Body of pancreas (tissue), 4 donors: ENCODE data around the gene TRIM62. TPM values are rescaled to one million over a fixed set of nuclear protein-coding genes. Genes with fewer than 3 reads are reported as not detected.

Experiments
- ATAC-seq: fragments of 150-250 bp; one replicate; pipeline ENCODE4 v1.9.1; 2016
- DNase-seq, 4 donors: peaks; one replicate each; pipeline ENCODE4 v3.0.0-alpha.2; 2019
- H3K27ac ChIP-seq, 4 donors: fragments of 200-600 bp; sonication (generic); 1 replicate in 3 of 4; 2 replicates in 1 of 4; pipeline versions ENCODE4 v1.5.1 to v1.6.1; 2016 to 2019; ENCODE audit warnings: mild to moderate bottlenecking in 1 of 4, mixed read lengths in 1 of 4, moderate library complexity in 1 of 4
- H3K27me3 ChIP-seq, 2 donors: fragments of 200-600 bp; sonication (generic); one replicate each; pipeline ENCODE4 v1.6.0; 2016; ENCODE audit warnings: mild to moderate bottlenecking in 1 of 2
- H3K36me3 ChIP-seq, 2 donors: fragments of 200-600 bp; sonication (generic); replicated peaks in 1 of 2; 2 replicates each; pipeline ENCODE4 v1.5.1; 2016; ENCODE audit warnings: low read depth in 2 of 2; ENCODE audit not compliant: insufficient read depth in 1 of 2
- H3K4me1 ChIP-seq: fragments of 200-600 bp; sonication (generic); one replicate; pipeline ENCODE4 v1.6.0; 2016
- H3K4me3 ChIP-seq, 2 donors: fragments of 200-600 bp; sonication (generic); 1 replicate in 1 of 2; 2 replicates in 1 of 2; pipeline ENCODE4 v1.5.1; 2016 to 2019
- H3K9me3 ChIP-seq, 3 donors: fragments of 200-600 bp; sonication (generic); 1 replicate in 2 of 3; 2 replicates in 1 of 3; pipeline ENCODE4 v1.5.1; 2016
- POLR2A ChIP-seq, 3 donors: fragments of 450-650 bp; IDR thresholded peaks; one replicate each; pipeline ENCODE4 v1.6.1; 2016; ENCODE audit warnings: antibody characterized with exemption in 3 of 3, mild to moderate bottlenecking in 2 of 3
- WGBS, 2 donors: methylation state at CpG; one replicate each; pipeline ENCODE4 v1.1.5; 2017; 5-methylcytosine and 5-hydroxymethylcytosine counted together
- intact Hi-C: fragments of 100-400 bp; cut with DNase I; formaldehyde crosslinking; loops from one replicate; pipeline ENCODE4 v1.15.1; 2023
- total RNA-seq, 2 donors: library from RNA; depleted of rRNA; stranded (reverse); fragments of >200 nt; gene quantifications; one replicate each; pipeline ENCODE4 v1.1.0, GENCODE V29; 2016
- TF ChIP-seq, protein P1 (sequence below), 7 experiments: fragments of 450-650 bp in 4 of 7; fragments of 200-600 bp in 3 of 7; sonication (generic) in 3 of 7; IDR thresholded peaks; one replicate each; pipeline ENCODE4 v1.5.1; 2016 to 2019; ENCODE audit warnings: antibody characterized with exemption in 7 of 7

The TRIM62 gene
- total RNA-seq, result 1 to 10 TPM; 4.7 to 7.3 TPM

DNA sequence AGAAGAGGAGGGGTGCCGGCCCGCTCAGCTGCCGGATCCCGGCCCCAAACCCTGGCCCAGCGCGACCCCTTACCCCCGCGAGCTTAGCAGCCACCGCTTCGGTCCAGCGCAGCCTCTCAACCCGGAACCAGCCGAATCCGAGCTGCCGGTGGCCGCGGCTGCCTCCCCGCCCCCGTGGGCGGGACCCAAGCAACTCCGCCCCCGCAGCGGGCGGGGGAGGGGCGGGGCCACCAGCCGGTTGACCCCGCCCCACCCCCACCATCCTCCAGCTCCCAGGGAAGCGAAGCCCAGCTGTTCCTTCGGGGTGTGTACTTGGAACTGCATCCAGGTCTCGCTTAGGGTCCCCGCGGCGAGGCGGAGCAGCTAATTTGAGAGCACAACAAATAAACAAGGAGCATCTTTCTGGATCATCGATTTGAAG is at the start of gene TRIM62:
TSS of gene TRIM62 (minus strand) at position 123 of the 421 bp plus-strand sequence. CDS start 611 bp downstream, outside the sequence.
- Histone ChIP-seq H3K4me1 (peaks cover 20% of the 10 kb centered on the region), H3K4me3 (peak within 1 kb of the TSS; percentile 63 to 64), H3K27me3 (no peaks in the 10 kb centered on the region), H3K9me3 (no peaks in the 10 kb centered on the region), H3K36me3 (no peaks in the 10 kb centered on the region), H3K27ac (peak within 1 kb of the TSS; percentile 22 to 73 (median 36))
- ATAC-seq (peak; percentile 83), DNase-seq (peak; percentile 87 to 91 (median 88))
- WGBS, 2 donors, result 0% methylated on average over 7 to 35 of the region's 35 CpGs
- intact Hi-C loops, result no loop called here
- peak; percentile 36 to 66 (median 64) for TF ChIP-seq POLR2A (IDR thresholded peaks at IDR 0.05)
- TF ChIP-seq, protein P1, sequence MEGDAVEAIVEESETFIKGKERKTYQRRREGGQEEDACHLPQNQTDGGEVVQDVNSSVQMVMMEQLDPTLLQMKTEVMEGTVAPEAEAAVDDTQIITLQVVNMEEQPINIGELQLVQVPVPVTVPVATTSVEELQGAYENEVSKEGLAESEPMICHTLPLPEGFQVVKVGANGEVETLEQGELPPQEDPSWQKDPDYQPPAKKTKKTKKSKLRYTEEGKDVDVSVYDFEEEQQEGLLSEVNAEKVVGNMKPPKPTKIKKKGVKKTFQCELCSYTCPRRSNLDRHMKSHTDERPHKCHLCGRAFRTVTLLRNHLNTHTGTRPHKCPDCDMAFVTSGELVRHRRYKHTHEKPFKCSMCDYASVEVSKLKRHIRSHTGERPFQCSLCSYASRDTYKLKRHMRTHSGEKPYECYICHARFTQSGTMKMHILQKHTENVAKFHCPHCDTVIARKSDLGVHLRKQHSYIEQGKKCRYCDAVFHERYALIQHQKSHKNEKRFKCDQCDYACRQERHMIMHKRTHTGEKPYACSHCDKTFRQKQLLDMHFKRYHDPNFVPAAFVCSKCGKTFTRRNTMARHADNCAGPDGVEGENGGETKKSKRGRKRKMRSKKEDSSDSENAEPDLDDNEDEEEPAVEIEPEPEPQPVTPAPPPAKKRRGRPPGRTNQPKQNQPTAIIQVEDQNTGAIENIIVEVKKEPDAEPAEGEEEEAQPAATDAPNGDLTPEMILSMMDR (IDR thresholded peaks at IDR 0.05), result no peak

DNA sequence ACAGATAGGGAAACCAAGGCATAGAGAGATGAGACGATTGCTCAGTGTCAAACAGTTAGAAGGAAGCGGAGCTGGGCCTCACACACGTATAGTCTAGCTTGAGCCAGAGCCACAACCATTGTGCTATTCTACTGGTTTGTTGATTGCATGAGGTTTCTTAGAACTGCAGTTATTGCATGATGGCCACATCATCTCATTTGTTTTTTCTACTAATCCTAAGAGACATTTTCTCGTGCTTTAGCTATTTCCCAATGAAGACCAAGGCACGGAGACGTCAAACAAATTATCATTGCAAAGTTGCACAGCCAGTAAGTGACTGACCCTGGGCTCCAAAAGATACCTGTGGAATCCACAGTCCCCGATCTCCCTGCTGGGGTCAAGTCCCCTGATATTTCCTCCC is 49.3 kb upstream of the TRIM62 start:
- ATAC-seq, result no peak
- WGBS, 2 donors, result 84 to 85% methylated on average over 7 of the region's 7 CpGs

DNA sequence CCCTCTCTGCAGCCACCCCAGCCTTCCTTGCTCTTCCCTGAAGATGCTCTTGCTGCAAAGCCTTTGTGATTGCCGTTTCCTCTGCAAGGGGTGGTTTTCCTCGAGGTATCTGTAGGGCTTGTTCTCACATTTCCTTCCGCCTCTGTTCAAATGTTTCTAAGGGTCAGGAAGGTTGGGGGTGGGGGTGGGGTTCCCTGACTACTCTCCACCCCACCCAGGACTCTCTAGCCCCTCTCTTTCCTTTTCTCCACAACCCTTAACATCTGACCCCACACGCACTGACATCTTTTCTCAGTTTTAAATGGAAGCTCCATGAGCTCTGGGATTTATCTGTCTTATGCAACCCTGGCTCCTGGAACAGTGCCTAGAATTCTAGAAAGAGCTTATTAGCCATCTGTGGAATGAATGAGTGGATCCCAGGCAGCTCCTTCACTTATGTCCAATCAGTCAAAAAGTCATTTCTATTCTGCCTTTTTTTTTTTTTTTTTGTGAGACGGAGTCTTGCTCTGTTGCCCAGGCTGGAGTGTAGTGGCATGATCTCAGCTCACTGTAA is 47.2 kb upstream of the TRIM62 start:
- ATAC-seq, result no peak
- TF ChIP-seq, protein P1 (IDR thresholded peaks at IDR 0.05), result no peak
- TF ChIP-seq POLR2A (IDR thresholded peaks at IDR 0.05), result no peak
- Histone ChIP-seq H3K27ac (no peak overlapping the region), H3K4me1 (no peaks in the 10 kb centered on the region), H3K27me3 (no peaks in the 10 kb centered on the region), H3K36me3 (no peaks in the 10 kb centered on the region), H3K9me3 (no peaks in the 10 kb centered on the region), H3K4me3 (no peak overlapping the region)
- DNase-seq, result peak in 3 of 4 donors; percentile 24 to 42 (median 26)
- intact Hi-C loops, result no loop called here
- 39 to 45% methylated on average over 5 of the region's 5 CpGs for WGBS, 2 donors

More for the DNA sequence above, 49.3 kb upstream of the TRIM62 start:
- H3K36me3 ChIP-seq, result no peaks in the 10 kb centered on the region
- intact Hi-C loops, result no loop called here
- no peak overlapping the region for H3K4me3 ChIP-seq
- TF ChIP-seq POLR2A (IDR thresholded peaks at IDR 0.05), result no peak
- TF ChIP-seq, protein P1 (IDR thresholded peaks at IDR 0.05), result no peak
- H3K27ac ChIP-seq, result no peak overlapping the region
- no peak for DNase-seq
- H3K4me1 ChIP-seq, result no peaks in the 10 kb centered on the region
- H3K27me3 ChIP-seq, result no peaks in the 10 kb centered on the region
- H3K9me3 ChIP-seq, result no peaks in the 10 kb centered on the region

DNA sequence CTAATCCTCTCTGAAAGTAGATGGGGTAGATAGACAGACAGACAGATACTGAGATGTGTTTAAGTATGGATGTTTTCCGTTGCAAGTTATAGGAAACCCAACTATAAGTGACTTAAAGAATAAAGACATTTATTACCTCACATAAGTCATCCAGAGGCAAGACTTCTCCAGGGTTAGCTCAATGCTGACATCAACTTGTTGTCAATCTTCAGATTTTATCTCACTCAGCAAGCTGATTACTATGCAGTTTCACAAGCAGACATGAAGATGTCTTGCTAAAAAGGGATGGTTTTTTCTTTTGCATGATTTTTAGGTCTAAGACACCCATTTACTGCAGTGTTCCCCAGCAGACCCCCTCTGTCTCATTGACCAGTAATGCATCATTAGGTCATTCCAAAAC is 43.7 kb upstream of the TRIM62 start:
- no peaks in the 10 kb centered on the region for H3K36me3 ChIP-seq
- no peak for TF ChIP-seq POLR2A (IDR thresholded peaks at IDR 0.05)
- TF ChIP-seq, protein P1 (IDR thresholded peaks at IDR 0.05), result no peak

DNA sequence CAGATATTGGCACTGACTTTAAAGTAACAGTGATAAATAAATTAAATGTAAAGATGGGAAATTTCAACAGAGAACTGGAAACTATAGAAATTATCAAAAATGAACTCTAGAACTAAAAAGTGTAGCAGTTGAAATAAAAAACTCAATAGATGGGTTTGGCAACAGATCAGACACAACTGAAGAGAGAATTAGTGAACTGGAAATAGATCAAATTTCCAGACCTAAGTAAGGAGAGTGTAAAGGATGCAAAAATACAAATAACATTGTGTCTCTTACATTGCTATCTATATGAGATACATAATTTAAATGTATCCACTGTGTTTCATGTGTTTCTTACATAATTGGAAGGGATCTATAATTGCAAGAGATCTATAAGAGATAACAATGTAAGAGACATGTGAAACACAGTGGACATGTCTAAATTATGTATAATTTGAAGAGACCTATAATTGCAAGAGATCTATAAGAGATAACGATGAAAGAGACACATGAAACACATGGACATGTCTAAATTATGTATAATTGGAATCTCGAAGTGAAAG is 42.4 kb upstream of the TRIM62 start:
- intact Hi-C loops, result no loop called here
- Histone ChIP-seq H3K9me3 (no peaks in the 10 kb centered on the region), H3K36me3 (no peaks in the 10 kb centered on the region), H3K4me3 (no peak overlapping the region), H3K27ac (no peak overlapping the region), H3K4me1 (no peaks in the 10 kb centered on the region), H3K27me3 (no peaks in the 10 kb centered on the region)
- ATAC-seq, result no peak
- DNase-seq, result no peak
- WGBS, 2 donors, result 57 to 61% methylated on average over 2 of the region's 2 CpGs
- TF ChIP-seq, protein P1 (IDR thresholded peaks at IDR 0.05), result no peak
- no peak for TF ChIP-seq POLR2A (IDR thresholded peaks at IDR 0.05)

More for the DNA sequence above, 43.7 kb upstream of the TRIM62 start:
- ATAC-seq, result no peak
- no peak for DNase-seq
- no peaks in the 10 kb centered on the region for H3K9me3 ChIP-seq
- H3K27me3 ChIP-seq, result no peaks in the 10 kb centered on the region
- H3K4me3 ChIP-seq, result no peak overlapping the region
- intact Hi-C loops, result no loop called here
- WGBS, 2 donors, result 36 to 53% methylated on average over 1 of the region's 1 CpG
- no peaks in the 10 kb centered on the region for H3K4me1 ChIP-seq
- peak overlapping the region in 1 of 4 donors; percentile 13 for H3K27ac ChIP-seq
